GM04504 (cell line): ENCODE results near the gene CAPN11.

ENCODE experiments used
- DNase-seq: peaks from one replicate; pipeline ENCODE4 v3.0.0-alpha.2; 2012; ENCODE audit warnings: low read depth

CAPN11 gene

DNA sequence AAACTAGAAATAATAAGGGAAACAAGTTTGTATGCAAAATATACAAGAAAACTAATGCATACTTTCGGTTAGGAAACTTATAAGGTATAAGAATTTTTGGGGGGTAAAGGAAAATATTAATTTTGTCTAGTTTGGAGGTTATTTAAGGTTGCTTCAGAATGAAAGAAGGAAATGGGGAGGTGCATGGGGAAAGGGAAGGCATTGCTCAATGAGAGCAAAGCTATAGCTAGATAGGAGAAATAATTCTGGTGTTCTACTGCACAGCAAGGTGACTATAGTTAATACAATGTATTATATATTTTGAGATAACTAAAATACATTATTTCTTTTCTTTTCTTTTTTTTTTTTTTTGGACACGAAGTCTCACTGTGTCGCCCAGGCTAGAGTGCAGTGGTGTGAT is 52.7 kb downstream of the CAPN11 start:
- DNase-seq = no peak

- DNase-seq = no peak
Observed at GRCh38 chr6:44214307-44214706, 55.7 kb downstream of the CAPN11 start.

DNA sequence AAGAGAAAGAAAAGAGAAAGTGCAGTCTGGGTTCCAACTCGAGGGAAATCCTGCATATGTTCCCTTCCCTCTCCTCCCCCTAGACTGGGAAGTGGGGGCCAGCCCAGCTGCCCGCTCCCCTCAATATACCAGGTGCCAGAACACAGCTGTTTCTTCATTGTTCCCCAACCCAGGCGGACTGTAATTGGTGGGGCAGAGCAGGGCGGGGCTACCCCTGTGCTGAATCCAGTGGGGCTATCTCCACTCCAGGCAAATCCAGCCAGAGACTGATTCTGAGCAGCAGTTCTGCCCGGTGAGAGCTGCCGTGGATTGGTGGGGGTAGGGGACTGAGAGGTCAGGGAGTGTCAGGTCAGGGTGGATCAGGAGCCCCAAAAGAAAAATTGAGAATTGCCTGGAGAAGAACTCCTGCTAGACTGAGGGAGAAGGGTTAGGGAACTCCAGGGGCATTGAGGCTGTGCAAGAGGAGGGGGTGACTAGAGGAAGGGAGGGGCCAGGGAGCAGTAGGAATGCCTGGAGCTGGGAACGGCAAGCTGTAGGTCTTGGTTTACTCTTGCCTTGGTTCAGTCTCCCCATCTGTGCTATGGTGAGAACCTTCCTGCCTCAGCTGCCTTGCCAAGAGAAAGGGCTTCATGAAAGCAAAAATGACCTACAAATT is 58.2 kb downstream of the CAPN11 start, which contains the start of gene MYMX:
Gene MYMX, plus strand, starts transcription at position 250 of the 655 bp plus-strand sequence. CDS start 546 bp downstream, outside the sequence.
- DNase-seq = no peak

- DNase-seq = no peak
Observed at GRCh38 chr6:44217332-44218143, 58.9 kb downstream of the CAPN11 start.

DNA sequence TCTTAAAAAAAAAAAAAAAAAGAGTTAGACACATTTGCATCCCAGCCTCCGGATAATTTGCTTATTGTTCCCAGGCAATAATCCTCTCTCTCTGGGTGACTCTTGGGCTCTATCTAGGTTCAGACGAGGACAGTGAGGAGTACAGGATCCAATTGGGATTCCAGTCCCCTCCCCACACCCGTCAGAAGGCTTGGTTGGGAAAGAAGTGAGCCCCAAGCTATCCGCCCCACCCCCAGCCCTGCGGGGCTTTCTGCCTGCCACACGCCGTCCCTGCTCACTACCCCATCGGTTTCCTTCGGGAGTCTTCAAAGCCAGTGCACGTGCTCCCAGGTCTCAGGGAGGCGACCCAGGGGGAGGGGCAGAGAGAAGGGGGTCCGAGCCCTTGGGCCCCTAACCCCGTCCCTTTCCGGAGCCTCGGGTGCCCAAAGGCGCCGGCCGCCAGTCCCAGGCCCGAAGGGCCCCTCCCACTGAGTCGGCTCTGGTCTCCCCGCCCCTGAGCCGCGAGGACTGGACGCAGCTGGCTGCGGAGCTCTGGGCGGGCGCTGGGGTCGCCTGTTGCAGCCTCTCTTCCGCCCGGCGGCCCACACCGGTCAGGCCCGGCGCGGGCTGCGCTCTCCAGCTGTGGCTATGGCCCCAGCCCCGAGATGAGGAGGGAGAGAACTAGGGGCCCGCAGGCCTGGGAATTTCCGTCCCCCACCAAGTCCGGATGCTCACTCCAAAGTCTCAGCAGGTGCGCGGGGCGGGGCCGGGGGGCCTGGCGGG is 60.6 kb downstream of the CAPN11 start:
- no peak for DNase-seq

DNA sequence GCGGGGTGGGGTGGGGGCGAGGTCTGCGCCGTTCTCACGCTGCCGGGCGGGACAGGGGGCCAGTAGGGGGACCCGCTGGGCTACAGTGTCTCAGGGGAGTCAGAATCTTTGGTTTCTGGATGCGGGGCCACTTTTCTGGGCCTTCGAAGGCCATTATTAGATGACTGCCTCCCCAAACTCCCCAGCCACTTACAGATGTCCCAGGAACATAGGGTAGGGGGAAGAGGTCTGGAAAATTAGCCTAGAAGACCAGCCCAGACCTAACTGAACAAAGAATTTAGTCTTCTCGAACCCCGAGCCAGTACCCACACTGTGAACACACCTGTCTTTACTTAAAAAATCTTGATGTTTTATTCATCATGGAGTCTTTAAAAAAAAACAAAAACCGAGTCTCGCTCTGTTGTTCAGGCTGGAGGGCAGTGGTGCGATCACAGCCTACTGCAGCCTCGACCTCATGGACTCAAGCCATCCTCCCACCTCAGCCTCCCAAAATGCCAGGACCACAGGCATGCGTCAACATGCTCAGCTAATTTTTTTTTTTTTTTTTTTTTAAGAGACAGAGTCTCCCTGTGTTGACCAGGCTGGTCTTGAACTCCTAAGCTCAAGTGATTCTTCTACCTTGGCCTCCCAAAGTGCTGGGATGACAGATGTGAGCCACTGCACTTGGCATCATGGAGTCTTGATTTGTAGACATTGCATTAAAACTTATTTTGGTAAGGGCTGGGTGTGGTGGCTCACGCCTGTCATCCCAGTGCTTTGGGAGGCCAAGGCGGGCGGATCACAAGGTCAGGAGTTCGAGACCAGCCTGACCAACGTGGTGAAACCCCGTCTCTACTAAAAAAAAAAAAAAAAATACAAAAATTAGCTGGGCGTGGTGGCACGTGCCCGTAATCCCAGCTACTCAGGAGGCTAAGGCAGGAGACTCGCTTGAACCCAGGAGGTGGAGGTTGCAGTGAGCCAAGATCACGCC is 61.5 kb downstream of the CAPN11 start:
- no peak for DNase-seq

DNA sequence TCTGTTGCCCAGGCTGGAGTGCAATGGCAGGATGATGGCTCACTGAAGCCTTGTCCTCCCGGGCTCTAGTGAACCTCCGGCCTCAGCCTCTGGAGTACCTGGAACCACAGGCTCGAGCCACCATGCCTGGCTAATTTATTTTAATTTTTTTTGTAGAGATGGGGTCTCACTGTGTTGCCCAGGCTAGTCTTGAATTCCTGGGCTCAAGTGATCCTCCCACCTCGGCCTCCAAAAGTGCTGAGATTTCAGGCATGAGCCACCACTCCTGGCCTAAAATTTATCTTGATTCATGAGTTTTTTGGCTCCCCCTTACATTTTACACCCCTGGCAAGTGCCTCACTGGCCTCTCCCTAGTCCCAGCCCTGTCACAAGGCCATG is 62.3 kb downstream of the CAPN11 start:
- DNase-seq = no peak

GRCh38 chr6:44221291-44221960 is 62.8 kb downstream of the CAPN11 start:
- no peak for DNase-seq

GRCh38 chr6:44221961-44222335 is 63.3 kb downstream of the CAPN11 start:
- DNase-seq = no peak

- DNase-seq = no peak
Observed at GRCh38 chr6:44222486-44223318, 64.1 kb downstream of the CAPN11 start.

- no peak for DNase-seq
Observed at GRCh38 chr6:44223319-44224028, 64.9 kb downstream of the CAPN11 start, which contains the start of gene SLC29A1. Gene SLC29A1 (plus strand): TSS chr6:44223595. CDS start chr6:44227314, 3,719 bp downstream.

DNA sequence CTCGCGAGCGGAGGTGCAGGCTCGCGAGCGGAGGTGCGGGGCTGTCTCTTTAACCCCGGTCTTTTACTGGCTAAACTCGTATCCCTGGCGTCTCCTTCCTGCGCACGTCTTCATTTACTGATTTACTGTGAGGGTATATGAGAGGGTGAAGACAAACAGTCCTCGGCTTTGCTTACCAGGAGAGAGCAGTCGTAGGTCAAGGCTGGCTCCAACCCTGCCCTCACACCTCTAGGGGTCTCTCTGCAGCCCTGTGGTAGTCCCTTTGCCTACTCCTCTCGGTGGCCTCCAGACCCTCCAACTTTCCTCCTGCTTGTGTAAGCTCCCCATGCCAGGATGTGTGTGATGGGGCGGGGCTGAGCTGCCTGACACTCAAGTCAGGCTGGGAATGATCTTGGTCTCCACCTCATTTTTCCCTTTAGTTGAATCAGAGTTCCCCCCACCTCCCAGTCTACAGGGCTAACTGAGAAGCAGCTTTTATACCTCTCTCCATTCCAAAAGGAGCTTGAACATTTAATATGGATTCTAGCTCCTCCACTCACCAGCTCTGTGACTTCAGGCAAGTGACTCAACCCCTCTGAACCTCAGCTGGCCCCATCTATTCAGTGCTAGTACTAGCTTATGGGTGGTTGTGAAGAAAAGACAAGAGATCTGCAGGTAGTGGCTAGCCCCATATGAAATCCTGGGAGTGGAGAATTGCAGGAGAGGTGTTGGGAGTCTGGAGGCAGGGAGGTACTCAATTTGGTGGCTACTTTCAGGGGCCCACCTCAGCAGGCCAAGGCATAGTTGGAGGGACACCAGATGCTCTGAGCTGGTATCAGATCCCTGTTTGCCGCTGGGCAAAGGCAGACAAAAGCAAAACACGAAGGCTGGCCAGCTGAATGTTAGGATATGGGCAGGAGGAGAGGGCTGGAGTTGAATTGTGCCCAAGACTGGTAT is 65.7 kb downstream of the CAPN11 start:
- DNase-seq = no peak

- DNase-seq = no peak
Observed at GRCh38 chr6:44224965-44225305, 66.3 kb downstream of the CAPN11 start.

GRCh38 chr6:44225579-44226325 is 67.1 kb downstream of the CAPN11 start:
- no peak for DNase-seq

- no peak for DNase-seq
Observed at GRCh38 chr6:44226368-44227147, 67.9 kb downstream of the CAPN11 start.

DNA sequence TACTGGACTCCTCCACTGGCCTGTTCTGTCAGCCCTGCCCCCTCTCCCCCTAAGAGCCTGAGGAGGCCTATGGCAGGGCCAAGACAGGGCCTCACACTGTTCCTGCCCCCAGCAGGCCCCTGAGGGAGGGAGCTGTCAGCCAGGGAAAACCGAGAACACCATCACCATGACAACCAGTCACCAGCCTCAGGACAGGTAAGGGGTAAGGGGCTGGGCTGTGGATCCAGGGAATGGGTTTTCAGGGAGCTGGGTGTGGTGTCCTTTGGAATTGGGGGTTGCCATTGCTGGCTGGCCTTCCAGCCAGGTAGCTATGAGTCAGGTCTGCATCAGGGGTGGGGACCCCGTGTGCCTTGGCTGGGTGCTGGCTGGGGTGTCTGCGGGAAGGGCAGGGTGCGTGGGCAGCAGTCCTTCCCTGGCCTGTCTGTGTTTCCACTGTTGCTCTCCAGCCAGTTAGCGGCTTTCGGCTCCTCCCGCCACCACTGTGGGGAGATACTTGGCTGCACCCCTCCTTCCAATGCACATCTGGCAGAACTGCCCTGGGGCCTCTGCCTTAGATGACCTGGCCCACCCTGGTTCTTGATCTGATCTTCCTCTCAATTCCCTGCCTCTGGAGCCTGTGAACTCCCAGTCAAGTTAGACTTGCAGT is 68.7 kb downstream of the CAPN11 start:
- no peak for DNase-seq
